CD14-positive monocyte (primary cell): ENCODE measurements around the gene ZNF211. TPM values are rescaled to one million over a fixed set of nuclear protein-coding genes. Genes with fewer than 3 reads are reported as not detected.

Experiments used
- DNase-seq, 3 donors: peaks; one replicate each; pipeline ENCODE4 v3.0.0-alpha.2; 2011 to 2022
- H2AFZ ChIP-seq: 2 replicates; pipeline ENCODE4 v1.6.0; 2012; ENCODE audit warnings: mild to moderate bottlenecking, low read depth, low read length, inconsistent platforms; ENCODE audit not compliant: insufficient read depth, poor library complexity, severe bottlenecking
- H3K27ac ChIP-seq, 2 donors: 1 replicate in 1 of 2; 2 replicates in 1 of 2; pipeline ENCODE4 v1.5.1; 2012 to 2013; ENCODE audit warnings: low read length in 2 of 2, control low read depth in 1 of 2, inconsistent platforms in 1 of 2, low read depth in 1 of 2, mild to moderate bottlenecking in 1 of 2
- H3K27me3 ChIP-seq, 2 donors: one replicate each; pipeline versions ENCODE4 v1.6.0 to v1.6.1; 2011 to 2013; ENCODE audit warnings: low read length in 2 of 2; ENCODE audit not compliant: control insufficient read depth in 2 of 2, insufficient read depth in 2 of 2
- H3K36me3 ChIP-seq, 2 donors: replicated peaks in 1 of 2; 1 replicate in 1 of 2; 2 replicates in 1 of 2; pipeline versions ENCODE4 v1.5.1 to v1.6.1; 2012 to 2013; ENCODE audit warnings: low read length in 2 of 2, control low read depth in 1 of 2, inconsistent platforms in 1 of 2, mild to moderate bottlenecking in 1 of 2; ENCODE audit not compliant: insufficient read depth in 2 of 2, control insufficient read depth in 1 of 2
- H3K4me1 ChIP-seq, 2 donors: 1 replicate in 1 of 2; 2 replicates in 1 of 2; pipeline versions ENCODE4 v1.5.1 to v1.6.1; 2012 to 2013; ENCODE audit warnings: low read length in 2 of 2, control low read depth in 1 of 2, inconsistent platforms in 1 of 2, mild to moderate bottlenecking in 1 of 2, moderate library complexity in 1 of 2; ENCODE audit not compliant: insufficient read depth in 2 of 2, control insufficient read depth in 1 of 2
- H3K4me2 ChIP-seq: replicated peaks from 2 replicates; pipeline ENCODE3; 2012; ENCODE audit warnings: low read length, moderate library complexity, mild to moderate bottlenecking; ENCODE audit not compliant: poor library complexity, severe bottlenecking; ENCODE audit errors: extremely low read depth
- H3K4me3 ChIP-seq, 3 experiments: fragments of 200-600 bp in 1 of 3; sonication (generic) in 1 of 3; replicated peaks in 1 of 3; 1 replicate in 2 of 3; 2 replicates in 1 of 3; pipeline ENCODE4 v1.5.1; 2011 to 2013; ENCODE audit warnings: low read length in 3 of 3, mild to moderate bottlenecking in 3 of 3, control low read depth in 2 of 3, low read depth in 2 of 3, inconsistent platforms in 1 of 3, moderate library complexity in 1 of 3
- H3K79me2 ChIP-seq: 2 replicates; pipeline ENCODE4 v1.6.0; 2012; ENCODE audit warnings: mild to moderate bottlenecking, control low read depth, inconsistent platforms, low read length, moderate library complexity; ENCODE audit not compliant: insufficient read depth
- H3K9ac ChIP-seq: 2 replicates; pipeline ENCODE4 v1.6.0; 2017; ENCODE audit warnings: low read length, mild to moderate bottlenecking; ENCODE audit not compliant: insufficient read depth, poor library complexity, severe bottlenecking
- H3K9me3 ChIP-seq, 2 donors: replicated peaks in 1 of 2; 1 replicate in 1 of 2; 2 replicates in 1 of 2; pipeline versions ENCODE4 v1.5.1 to v1.6.1; 2012 to 2013; ENCODE audit warnings: low read length in 2 of 2, control low read depth in 1 of 2; ENCODE audit not compliant: control insufficient read depth in 1 of 2, insufficient read depth in 1 of 2
- H4K20me1 ChIP-seq: 2 replicates; pipeline ENCODE4 v1.6.0; 2012; ENCODE audit warnings: mild to moderate bottlenecking, low read length, control low read depth, moderate library complexity; ENCODE audit not compliant: insufficient read depth
- H3K27ac Mint-ChIP-seq, 7 donors: one replicate each; pipeline ENCODE4 v1.8.0; 2020; ENCODE audit warnings: mild to moderate bottlenecking in 7 of 7, mixed read lengths in 7 of 7, moderate library complexity in 6 of 7, inconsistent platforms in 2 of 7
- H3K27me3 Mint-ChIP-seq, 3 donors: one replicate each; pipeline ENCODE4 v1.8.0; 2021 to 2022; ENCODE audit warnings: low read depth in 3 of 3, mild to moderate bottlenecking in 3 of 3, mixed read lengths in 3 of 3, moderate library complexity in 3 of 3, inconsistent platforms in 1 of 3
- H3K36me3 Mint-ChIP-seq, 2 donors: one replicate each; pipeline ENCODE4 v1.8.0; 2020; ENCODE audit warnings: mixed read lengths in 2 of 2, inconsistent platforms in 1 of 2, mild to moderate bottlenecking in 1 of 2
- H3K4me1 Mint-ChIP-seq: one replicate; pipeline ENCODE4 v1.8.0; 2020; ENCODE audit warnings: mild to moderate bottlenecking, mixed read lengths
- H3K4me3 Mint-ChIP-seq, 2 donors: one replicate each; pipeline ENCODE4 v1.8.0; 2020; ENCODE audit warnings: mild to moderate bottlenecking in 2 of 2, mixed read lengths in 2 of 2, moderate library complexity in 1 of 2
- H3K9me3 Mint-ChIP-seq, 7 donors: one replicate each; pipeline ENCODE4 v1.8.0; 2020 to 2022; ENCODE audit warnings: mixed read lengths in 7 of 7, mild to moderate bottlenecking in 6 of 7, moderate library complexity in 6 of 7, inconsistent platforms in 2 of 7
- WGBS: methylation state at CpG from one replicate; pipeline ENCODE4 v1.1.5; 2013; ENCODE audit warnings: missing lambda C conversion rate; ENCODE audit not compliant: insufficient coverage; 5-methylcytosine and 5-hydroxymethylcytosine counted together
- intact Hi-C, 2 donors: fragments of 100-400 bp; cut with micrococcal nuclease; formaldehyde crosslinking; loops; one replicate each; pipeline versions ENCODE4 v1.15.0 to v1.15.1; 2023
- polyA plus RNA-seq, 3 donors: library from polyadenylated mRNA; depleted of rRNA in 1 of 3; unstranded in 2 of 3; stranded (reverse) in 1 of 3; fragments of 300-500 nt in 2 of 3; fragments of >200 nt in 1 of 3; fragmentation: Illumina TruSeq in 2 of 3; gene quantifications; 1 replicate in 2 of 3; 2 replicates in 1 of 3; pipeline ENCODE4 v1.2.3, GENCODE V29; 2012 to 2021
- TF ChIP-seq, protein P1 (sequence below): fragments of 200-600 bp; IDR thresholded peaks from one replicate; pipeline ENCODE4 v1.8.0; 2022; ENCODE audit warnings: antibody characterized with exemption, mild to moderate bottlenecking

ZNF211 gene
- polyA plus RNA-seq, 3 donors: 4.5 to 13.9 (median 6.1) TPM

DNA sequence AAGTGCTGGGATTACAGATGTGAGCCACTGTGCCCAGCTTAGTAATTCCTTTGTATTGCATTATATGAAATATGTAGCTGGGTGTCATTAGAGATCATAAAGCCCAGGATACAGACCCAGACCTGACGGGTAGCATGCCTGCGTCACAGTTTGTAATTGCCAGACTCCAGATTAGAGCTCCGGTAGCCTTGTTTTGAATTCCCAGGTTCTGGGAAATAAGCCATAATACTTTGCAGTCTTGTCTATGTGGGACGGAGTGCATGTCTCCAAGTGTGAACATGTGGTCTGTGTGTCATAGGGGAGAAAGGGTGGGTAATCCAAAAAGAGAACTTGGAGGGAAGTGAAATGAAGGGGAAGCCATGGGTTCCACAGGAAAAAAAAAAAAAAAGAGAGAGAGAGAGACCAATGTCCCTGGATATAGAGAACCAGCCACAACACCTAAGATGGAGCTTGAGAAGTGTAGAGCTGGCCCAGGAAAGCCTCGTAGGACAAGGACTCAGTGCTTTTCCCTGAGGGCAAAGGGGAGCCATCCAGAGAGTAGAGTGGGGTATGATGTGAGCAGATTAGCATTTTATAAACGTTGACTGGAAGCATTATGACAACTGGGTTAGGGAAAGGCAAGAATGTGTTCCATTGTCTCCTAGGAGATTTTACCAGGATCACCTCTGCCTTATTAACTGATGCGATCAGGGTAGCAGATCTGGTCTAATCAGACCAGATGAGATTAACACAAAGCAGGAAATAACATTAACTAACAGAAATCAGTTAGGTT, 38.3 kb downstream of the ZNF211 start:
- Histone ChIP-seq H2AFZ (no peak overlapping the region), H3K79me2 (no peaks in the 10 kb centered on the region), H3K4me2 (no peak overlapping the region), H3K9ac (no peak overlapping the region), H3K9me3 (peaks cover 10 to 33% of the 10 kb centered on the region in 2 donors), H3K27ac (no peak overlapping the region), H3K36me3 (no peaks in the 10 kb centered on the region), H3K4me3 (no peak overlapping the region), H4K20me1 (no peaks in the 10 kb centered on the region), H3K27me3 (no peaks in the 10 kb centered on the region), H3K4me1 (no peaks in the 10 kb centered on the region)
- WGBS: 81% methylated on average over 5 of the region's 7 CpGs
- Mint-ChIP-seq H3K27ac (no peak overlapping the region), H3K9me3 (peaks cover 5 to 46% (median 26%) of the 10 kb centered on the region in 7 donors), H3K4me3 (no peak overlapping the region), H3K27me3 (peaks cover 8 to 14% (median 13%) of the 10 kb centered on the region in 3 donors), H3K4me1 (no peaks in the 10 kb centered on the region), H3K36me3 (no peaks in the 10 kb centered on the region)
- intact Hi-C loops: no loop called here
- TF ChIP-seq, protein P1, sequence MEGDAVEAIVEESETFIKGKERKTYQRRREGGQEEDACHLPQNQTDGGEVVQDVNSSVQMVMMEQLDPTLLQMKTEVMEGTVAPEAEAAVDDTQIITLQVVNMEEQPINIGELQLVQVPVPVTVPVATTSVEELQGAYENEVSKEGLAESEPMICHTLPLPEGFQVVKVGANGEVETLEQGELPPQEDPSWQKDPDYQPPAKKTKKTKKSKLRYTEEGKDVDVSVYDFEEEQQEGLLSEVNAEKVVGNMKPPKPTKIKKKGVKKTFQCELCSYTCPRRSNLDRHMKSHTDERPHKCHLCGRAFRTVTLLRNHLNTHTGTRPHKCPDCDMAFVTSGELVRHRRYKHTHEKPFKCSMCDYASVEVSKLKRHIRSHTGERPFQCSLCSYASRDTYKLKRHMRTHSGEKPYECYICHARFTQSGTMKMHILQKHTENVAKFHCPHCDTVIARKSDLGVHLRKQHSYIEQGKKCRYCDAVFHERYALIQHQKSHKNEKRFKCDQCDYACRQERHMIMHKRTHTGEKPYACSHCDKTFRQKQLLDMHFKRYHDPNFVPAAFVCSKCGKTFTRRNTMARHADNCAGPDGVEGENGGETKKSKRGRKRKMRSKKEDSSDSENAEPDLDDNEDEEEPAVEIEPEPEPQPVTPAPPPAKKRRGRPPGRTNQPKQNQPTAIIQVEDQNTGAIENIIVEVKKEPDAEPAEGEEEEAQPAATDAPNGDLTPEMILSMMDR: no peak
- DNase-seq: no peak

- H2AFZ ChIP-seq: no peak overlapping the region
- H3K9me3 Mint-ChIP-seq: peaks cover 6 to 52% (median 32%) of the 10 kb centered on the region in 7 donors
- WGBS: 100% methylated on average over 1 of the region's 4 CpGs
- H3K4me3 ChIP-seq: no peak overlapping the region
- no peak for DNase-seq
- no peaks in the 10 kb centered on the region for H3K36me3 Mint-ChIP-seq
- H3K9me3 ChIP-seq: peaks cover 11 to 36% of the 10 kb centered on the region in 2 donors
- no peaks in the 10 kb centered on the region for H3K4me1 Mint-ChIP-seq
- H4K20me1 ChIP-seq: no peaks in the 10 kb centered on the region
- intact Hi-C loops: no loop called here
- no peak overlapping the region for H3K27ac ChIP-seq
- H3K36me3 ChIP-seq: no peaks in the 10 kb centered on the region
- no peaks in the 10 kb centered on the region for H3K79me2 ChIP-seq
- TF ChIP-seq, protein P1: no peak
- H3K27me3 Mint-ChIP-seq: peaks cover 8 to 13% (median 11%) of the 10 kb centered on the region in 3 donors
- H3K27me3 ChIP-seq: no peaks in the 10 kb centered on the region
- no peak overlapping the region for H3K9ac ChIP-seq
- H3K4me2 ChIP-seq: no peak overlapping the region
- no peak overlapping the region for H3K4me3 Mint-ChIP-seq
- no peaks in the 10 kb centered on the region for H3K4me1 ChIP-seq
- peak overlapping the region in 1 of 7 donors; percentile 20 for H3K27ac Mint-ChIP-seq
Measured at GRCh38 chr19:57672466-57672865, 39.5 kb downstream of the ZNF211 start.
